Natural killer cell (primary cell): Measurements from ENCODE around the gene CXCL10. TPM values are rescaled to one million over a fixed set of nuclear protein-coding genes. Genes with fewer than 3 reads are reported as not detected.

Experiments used
- ATAC-seq, 3 donors: fragments of 150-1000 bp in 2 of 3; fragments of 200-7000 bp in 1 of 3; cut with Tn5 transposase; 1 replicate in 1 of 3; 2 replicates in 2 of 3; pipeline ENCODE4 v1.10.0; 2021; ENCODE audit warnings: mild to moderate bottlenecking in 2 of 3, moderate library complexity in 2 of 3
- DNase-seq, 2 donors: peaks; one replicate each; pipeline versions ENCODE4 v3.0.0 to v3.0.0-alpha.2; 2013 to 2021; ENCODE audit warnings: mixed read lengths in 1 of 2
- H3K27ac ChIP-seq: one replicate; pipeline ENCODE4 v1.5.1; 2013; ENCODE audit warnings: mild to moderate bottlenecking, low read length
- H3K27me3 ChIP-seq: one replicate; pipeline ENCODE4 v1.6.1; 2013; ENCODE audit warnings: low read length; ENCODE audit not compliant: control insufficient read depth, insufficient read depth
- H3K36me3 ChIP-seq: one replicate; pipeline ENCODE4 v1.6.1; 2013; ENCODE audit warnings: low read length; ENCODE audit not compliant: control insufficient read depth, insufficient read depth
- H3K4me1 ChIP-seq: one replicate; pipeline ENCODE4 v1.6.1; 2013; ENCODE audit warnings: low read length; ENCODE audit not compliant: control insufficient read depth, insufficient read depth
- H3K4me3 ChIP-seq: one replicate; pipeline ENCODE4 v1.5.1; 2013; ENCODE audit warnings: low read length
- H3K9me3 ChIP-seq: one replicate; pipeline ENCODE4 v1.6.1; 2013; ENCODE audit warnings: low read length; ENCODE audit not compliant: control insufficient read depth, insufficient read depth
- H3K27ac Mint-ChIP-seq, 2 donors: one replicate each; pipeline ENCODE4 v1.8.0; 2022; ENCODE audit warnings: mild to moderate bottlenecking in 2 of 2, mixed read lengths in 2 of 2, moderate library complexity in 1 of 2
- H3K27me3 Mint-ChIP-seq, 2 donors: one replicate each; pipeline ENCODE4 v1.8.0; 2022; ENCODE audit warnings: low read depth in 2 of 2, mixed read lengths in 2 of 2
- H3K36me3 Mint-ChIP-seq: one replicate; pipeline ENCODE4 v1.8.0; 2022; ENCODE audit warnings: mixed read lengths
- H3K4me1 Mint-ChIP-seq, 2 donors: one replicate each; pipeline ENCODE4 v1.8.0; 2022; ENCODE audit warnings: mixed read lengths in 2 of 2
- H3K4me3 Mint-ChIP-seq: one replicate; pipeline ENCODE4 v1.8.0; 2022; ENCODE audit warnings: mild to moderate bottlenecking, moderate library complexity, mixed read lengths
- H3K9me3 Mint-ChIP-seq, 2 donors: one replicate each; pipeline ENCODE4 v1.8.0; 2022; ENCODE audit warnings: mixed read lengths in 2 of 2
- WGBS: methylation state at CpG from one replicate; pipeline ENCODE4 v1.1.7; 2013; ENCODE audit warnings: missing lambda C conversion rate; ENCODE audit not compliant: insufficient coverage; 5-methylcytosine and 5-hydroxymethylcytosine counted together
- intact Hi-C: fragments of 100-400 bp; cut with micrococcal nuclease; formaldehyde crosslinking; loops from one replicate; pipeline ENCODE4 v1.14.2; 2022
- total RNA-seq, 4 donors: library from RNA; stranded (reverse); fragments of 120-200 nt in 1 of 4; gene quantifications; one replicate each; pipeline versions ENCODE4 v1.2.3 to v1.2.4, GENCODE V29; 2013 to 2022
- TF ChIP-seq, protein P1 (sequence below): fragments of 200-600 bp; IDR thresholded peaks from one replicate; pipeline ENCODE4 v1.8.0; 2022; ENCODE audit warnings: antibody characterized with exemption

Gene CXCL10
- total RNA-seq, 3 donors from 2014 or later (not counting 1 experiment from before 2014, with no cell fraction given) = not detected

GRCh38 chr4:76009311-76009710 lies 14.0 kb downstream of the CXCL10 start:
- intact Hi-C loops = no loop called here
- H3K27me3 ChIP-seq = no peaks in the 10 kb centered on the region
- no peak overlapping the region for H3K4me3 Mint-ChIP-seq
- no peaks in the 10 kb centered on the region for H3K4me1 Mint-ChIP-seq
- H3K36me3 Mint-ChIP-seq = no peaks in the 10 kb centered on the region
- no peak overlapping the region for H3K27ac ChIP-seq
- H3K27ac Mint-ChIP-seq = no peak overlapping the region
- no peaks in the 10 kb centered on the region for H3K36me3 ChIP-seq
- H3K4me3 ChIP-seq = no peak overlapping the region
- DNase-seq = no peak
- H3K4me1 ChIP-seq = no peaks in the 10 kb centered on the region
- no peaks in the 10 kb centered on the region for H3K9me3 ChIP-seq
- peaks cover 13 to 28% of the 10 kb centered on the region in 2 donors for H3K27me3 Mint-ChIP-seq
- no peak for ATAC-seq
- H3K9me3 Mint-ChIP-seq = no peaks in the 10 kb centered on the region
- TF ChIP-seq, protein P1, sequence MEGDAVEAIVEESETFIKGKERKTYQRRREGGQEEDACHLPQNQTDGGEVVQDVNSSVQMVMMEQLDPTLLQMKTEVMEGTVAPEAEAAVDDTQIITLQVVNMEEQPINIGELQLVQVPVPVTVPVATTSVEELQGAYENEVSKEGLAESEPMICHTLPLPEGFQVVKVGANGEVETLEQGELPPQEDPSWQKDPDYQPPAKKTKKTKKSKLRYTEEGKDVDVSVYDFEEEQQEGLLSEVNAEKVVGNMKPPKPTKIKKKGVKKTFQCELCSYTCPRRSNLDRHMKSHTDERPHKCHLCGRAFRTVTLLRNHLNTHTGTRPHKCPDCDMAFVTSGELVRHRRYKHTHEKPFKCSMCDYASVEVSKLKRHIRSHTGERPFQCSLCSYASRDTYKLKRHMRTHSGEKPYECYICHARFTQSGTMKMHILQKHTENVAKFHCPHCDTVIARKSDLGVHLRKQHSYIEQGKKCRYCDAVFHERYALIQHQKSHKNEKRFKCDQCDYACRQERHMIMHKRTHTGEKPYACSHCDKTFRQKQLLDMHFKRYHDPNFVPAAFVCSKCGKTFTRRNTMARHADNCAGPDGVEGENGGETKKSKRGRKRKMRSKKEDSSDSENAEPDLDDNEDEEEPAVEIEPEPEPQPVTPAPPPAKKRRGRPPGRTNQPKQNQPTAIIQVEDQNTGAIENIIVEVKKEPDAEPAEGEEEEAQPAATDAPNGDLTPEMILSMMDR = no peak
- WGBS = 88% methylated on average over 4 of the region's 5 CpGs

DNA sequence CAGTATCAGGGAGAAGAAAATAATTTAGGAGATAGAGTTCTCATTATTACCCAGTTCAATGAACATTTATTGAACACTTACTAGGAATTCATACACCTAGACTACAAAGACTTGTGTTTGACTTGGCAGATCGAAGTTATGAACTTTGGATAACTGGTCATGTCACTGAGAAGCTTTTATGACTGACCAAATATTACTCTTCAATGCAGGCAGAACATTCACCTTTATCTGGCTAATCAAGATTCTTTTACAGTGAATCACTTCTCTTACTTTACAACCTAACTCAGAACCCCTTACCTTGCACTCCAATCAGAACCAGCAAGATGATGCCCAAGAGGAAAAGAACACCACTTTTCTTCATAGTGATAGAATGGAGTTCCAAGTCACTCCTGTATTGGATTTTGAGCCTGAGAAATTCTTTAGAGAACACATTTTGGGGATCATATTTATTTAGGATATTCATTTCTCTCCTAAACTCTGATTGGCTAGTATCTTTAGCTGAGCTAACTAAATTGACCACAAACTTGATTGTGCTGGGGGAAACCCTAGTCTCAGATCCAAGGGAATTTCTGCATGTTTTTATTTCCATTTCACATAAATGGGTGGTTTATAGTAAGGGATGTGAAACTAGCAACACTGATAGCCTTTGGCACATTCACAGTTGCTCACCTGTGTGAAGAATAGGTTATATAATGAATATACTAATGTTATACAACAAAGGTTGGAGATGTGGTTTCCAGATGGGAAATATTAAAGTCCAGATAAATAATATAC lies 16.0 kb downstream of the CXCL10 start, which contains the start of gene CXCL9:
Gene CXCL9 (minus strand): TSS at position 421 of the 774 bp plus-strand sequence. CDS start 60 bp downstream, at position 361.
- Histone ChIP-seq H3K4me1 (no peaks in the 10 kb centered on the region), H3K27me3 (no peaks in the 10 kb centered on the region), H3K9me3 (no peaks in the 10 kb centered on the region), H3K4me3 (no peak within 1 kb of the TSS), H3K27ac (no peak within 1 kb of the TSS), H3K36me3 (no peaks in the 10 kb centered on the region)
- peaks cover 22 to 23% of the 10 kb centered on the region in 2 donors for H3K27me3 Mint-ChIP-seq
- intact Hi-C loops = no loop called here
- no peak within 1 kb of the TSS for H3K4me3 Mint-ChIP-seq
- TF ChIP-seq, protein P1 = no peak
- 87% methylated on average over 1 of the region's 1 CpG for WGBS
- H3K4me1 Mint-ChIP-seq = no peaks in the 10 kb centered on the region
- no peaks in the 10 kb centered on the region for H3K9me3 Mint-ChIP-seq
- H3K27ac Mint-ChIP-seq = no peak within 1 kb of the TSS
- H3K36me3 Mint-ChIP-seq = no peaks in the 10 kb centered on the region
- ATAC-seq (no peak), DNase-seq (no peak)

DNA sequence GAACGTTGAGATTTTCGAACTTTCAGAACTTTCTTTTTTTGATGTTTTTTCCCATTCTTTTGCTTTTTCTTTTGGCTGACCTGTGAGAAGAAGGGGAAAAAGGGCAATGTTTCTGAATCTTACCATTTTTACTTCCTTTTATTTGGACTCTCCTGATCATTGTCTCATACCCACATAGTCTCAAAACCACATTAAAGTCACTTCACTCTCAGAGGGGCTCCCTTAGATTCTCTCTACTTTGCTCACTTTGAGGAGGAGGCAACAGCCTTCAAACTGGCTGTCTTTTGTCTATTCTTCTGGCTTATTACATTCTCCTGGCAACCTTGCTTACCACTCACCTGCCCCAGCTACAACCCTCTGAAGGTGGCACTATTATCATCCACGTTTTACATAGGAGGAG lies 19.7 kb downstream of the CXCL10 start:
- Mint-ChIP-seq H3K4me3 (no peak overlapping the region), H3K36me3 (no peaks in the 10 kb centered on the region), H3K27ac (no peak overlapping the region), H3K27me3 (peaks cover 20 to 22% of the 10 kb centered on the region in 2 donors), H3K4me1 (no peaks in the 10 kb centered on the region), H3K9me3 (no peaks in the 10 kb centered on the region)
- Histone ChIP-seq H3K4me3 (no peak overlapping the region), H3K27ac (no peak overlapping the region), H3K36me3 (no peaks in the 10 kb centered on the region), H3K9me3 (no peaks in the 10 kb centered on the region), H3K27me3 (no peaks in the 10 kb centered on the region), H3K4me1 (no peaks in the 10 kb centered on the region)
- DNase-seq = no peak
- TF ChIP-seq, protein P1 = no peak
- no CpG with 5 or more reads among the region's 3 CpGs for WGBS
- intact Hi-C loops = no loop called here
- no peak for ATAC-seq
